PFSK-1 (cell line): ENCODE data around the gene FZD2.

ENCODE experiments used
- POLR2AphosphoS5 ChIP-seq: IDR thresholded peaks from 2 replicates; pipeline ENCODE4 v1.6.1; 2012; ENCODE audit warnings: low read depth, mild to moderate bottlenecking, control low read depth, low read length, moderate library complexity
- REST ChIP-seq, 2 experiments: IDR thresholded peaks; 2 replicates each; pipeline versions ENCODE4 v1.6.1 to v1.8.0; 2011 to 2012; ENCODE audit warnings: low read depth in 2 of 2, low read length in 2 of 2, control low read depth in 1 of 2, inconsistent platforms in 1 of 2, mild to moderate bottlenecking in 1 of 2, moderate library complexity in 1 of 2; ENCODE audit not compliant: insufficient read depth in 1 of 2
- TAF1 ChIP-seq: IDR thresholded peaks from 2 replicates; pipeline ENCODE4 v1.6.1; 2012; ENCODE audit warnings: low read length, control low read depth, borderline replicate concordance; ENCODE audit not compliant: insufficient read depth

GRCh38 chr17:44565866-44566443 lies 8.7 kb downstream of the FZD2 start:
- no peak for TF ChIP-seq TAF1
- no peak for TF ChIP-seq POLR2AphosphoS5
- TF ChIP-seq REST (IDR thresholded peaks at IDR 0.05; ENCODE audit: insufficient read depth in 1 of 2, low read depth in 2 of 2, low read length in 2 of 2), result no peak
